ENCODE data around the gene CNTN4.

The CNTN4 gene

DNA sequence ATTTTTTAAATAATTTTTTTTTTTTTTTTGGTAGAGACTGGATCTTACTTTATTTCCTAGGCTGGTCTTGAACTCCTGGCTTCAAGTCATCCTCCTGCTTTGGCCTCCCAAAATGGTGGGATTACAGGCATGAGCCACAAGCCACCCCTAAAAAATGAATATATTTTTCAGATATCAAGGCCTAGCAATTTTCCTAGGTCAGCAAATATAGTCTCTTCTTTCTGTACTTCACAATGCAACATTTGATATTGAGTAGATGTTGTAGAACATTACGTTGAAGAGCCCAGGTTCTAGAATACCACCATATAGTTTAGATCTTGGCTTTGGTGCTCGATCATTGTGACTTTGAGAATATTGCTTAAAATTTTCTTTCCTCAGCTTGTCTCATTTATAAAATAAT lies 437.9 kb downstream of the CNTN4 start:
- Histone ChIP-seq H3K27ac (no peak overlapping the region), H3K4me1 (ENCODE audit: low read depth, poor library complexity, severe bottlenecking) (no peaks in the 10 kb centered on the region), H3K4me2 (no peak overlapping the region), H3K9ac (no peak overlapping the region), H3K36me3 (ENCODE audit: insufficient read depth) (no peaks in the 10 kb centered on the region), H2AFZ (ENCODE audit: low read depth) (no peak overlapping the region), H3K79me2 (ENCODE audit: insufficient read depth, low read depth) (no peaks in the 10 kb centered on the region), H3K4me3 (IDR thresholded peaks at IDR 0.05; ENCODE audit: insufficient read depth, low read depth, low read length) (no peak overlapping the region), H3K27me3 (ENCODE audit: insufficient read depth, low read depth) (no peaks in the 10 kb centered on the region), H4K20me1 (ENCODE audit: insufficient read depth) (no peaks in the 10 kb centered on the region)
- TF ChIP-seq, protein P1, sequence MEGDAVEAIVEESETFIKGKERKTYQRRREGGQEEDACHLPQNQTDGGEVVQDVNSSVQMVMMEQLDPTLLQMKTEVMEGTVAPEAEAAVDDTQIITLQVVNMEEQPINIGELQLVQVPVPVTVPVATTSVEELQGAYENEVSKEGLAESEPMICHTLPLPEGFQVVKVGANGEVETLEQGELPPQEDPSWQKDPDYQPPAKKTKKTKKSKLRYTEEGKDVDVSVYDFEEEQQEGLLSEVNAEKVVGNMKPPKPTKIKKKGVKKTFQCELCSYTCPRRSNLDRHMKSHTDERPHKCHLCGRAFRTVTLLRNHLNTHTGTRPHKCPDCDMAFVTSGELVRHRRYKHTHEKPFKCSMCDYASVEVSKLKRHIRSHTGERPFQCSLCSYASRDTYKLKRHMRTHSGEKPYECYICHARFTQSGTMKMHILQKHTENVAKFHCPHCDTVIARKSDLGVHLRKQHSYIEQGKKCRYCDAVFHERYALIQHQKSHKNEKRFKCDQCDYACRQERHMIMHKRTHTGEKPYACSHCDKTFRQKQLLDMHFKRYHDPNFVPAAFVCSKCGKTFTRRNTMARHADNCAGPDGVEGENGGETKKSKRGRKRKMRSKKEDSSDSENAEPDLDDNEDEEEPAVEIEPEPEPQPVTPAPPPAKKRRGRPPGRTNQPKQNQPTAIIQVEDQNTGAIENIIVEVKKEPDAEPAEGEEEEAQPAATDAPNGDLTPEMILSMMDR (conservative IDR thresholded peaks at IDR 0.05; ENCODE audit: low read depth, low read length), result no peak

DNA sequence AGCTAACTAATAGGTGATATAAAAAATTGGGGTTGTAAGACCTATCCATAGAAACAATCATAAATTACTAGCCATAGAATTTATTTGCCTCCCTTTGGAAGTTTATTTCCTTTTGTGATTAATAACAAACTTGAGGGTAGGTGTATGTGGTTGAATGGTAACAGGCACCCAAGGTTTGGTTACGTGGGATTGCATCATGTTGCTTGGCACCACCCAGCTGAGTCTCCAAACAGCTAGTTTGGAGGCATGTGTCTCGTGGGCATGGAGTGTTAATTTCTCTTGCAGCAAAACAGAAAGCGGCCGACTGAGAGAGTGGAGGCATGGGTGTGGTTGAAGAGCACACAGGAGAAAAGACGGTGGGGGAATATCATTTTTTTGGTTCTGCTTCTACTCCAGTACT lies 441.4 kb downstream of the CNTN4 start:
- H3K4me2 ChIP-seq, result no peak overlapping the region

DNA sequence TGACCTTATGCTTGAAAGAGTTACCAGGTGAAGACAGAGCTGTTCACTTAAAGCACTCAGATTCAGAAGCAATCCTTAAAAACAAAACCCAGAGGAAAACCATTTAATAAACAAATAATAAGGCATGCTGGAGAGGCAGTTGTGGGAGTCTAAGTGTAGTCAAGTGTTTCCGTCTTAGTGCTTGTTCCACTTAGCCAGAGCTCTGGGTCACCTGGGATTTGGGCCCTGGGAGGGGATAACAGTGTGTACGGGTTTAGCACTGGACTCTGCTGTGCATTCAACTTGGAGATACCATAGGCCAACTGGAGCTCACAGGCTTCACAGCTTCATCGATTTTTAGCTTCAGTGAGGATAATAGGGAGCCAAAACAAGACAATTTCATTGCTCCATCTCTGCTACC lies 444.6 kb downstream of the CNTN4 start:
- Histone ChIP-seq H3K36me3 (ENCODE audit: insufficient read depth) (no peaks in the 10 kb centered on the region), H3K9ac (no peak overlapping the region), H4K20me1 (ENCODE audit: insufficient read depth) (no peaks in the 10 kb centered on the region), H3K79me2 (ENCODE audit: insufficient read depth, low read depth) (no peaks in the 10 kb centered on the region), H2AFZ (ENCODE audit: low read depth) (no peak overlapping the region), H3K27me3 (ENCODE audit: insufficient read depth, low read depth) (no peaks in the 10 kb centered on the region), H3K4me2 (no peak overlapping the region), H3K27ac (no peak overlapping the region), H3K4me3 (IDR thresholded peaks at IDR 0.05; ENCODE audit: insufficient read depth, low read depth, low read length) (no peak overlapping the region), H3K4me1 (ENCODE audit: low read depth, poor library complexity, severe bottlenecking) (no peaks in the 10 kb centered on the region)
- TF ChIP-seq, protein P1 (conservative IDR thresholded peaks at IDR 0.05; ENCODE audit: low read depth, low read length), result no peak

More for the DNA sequence above, 441.4 kb downstream of the CNTN4 start:
- Histone ChIP-seq H4K20me1 (ENCODE audit: insufficient read depth) (no peaks in the 10 kb centered on the region), H3K9ac (no peak overlapping the region), H3K4me3 (IDR thresholded peaks at IDR 0.05; ENCODE audit: insufficient read depth, low read depth, low read length) (no peak overlapping the region), H3K4me1 (ENCODE audit: low read depth, poor library complexity, severe bottlenecking) (no peaks in the 10 kb centered on the region), H3K79me2 (ENCODE audit: insufficient read depth, low read depth) (no peaks in the 10 kb centered on the region), H3K27ac (no peak overlapping the region), H3K27me3 (ENCODE audit: insufficient read depth, low read depth) (no peaks in the 10 kb centered on the region), H3K36me3 (ENCODE audit: insufficient read depth) (no peaks in the 10 kb centered on the region), H2AFZ (ENCODE audit: low read depth) (no peak overlapping the region)
- TF ChIP-seq, protein P1 (conservative IDR thresholded peaks at IDR 0.05; ENCODE audit: low read depth, low read length), result no peak

DNA sequence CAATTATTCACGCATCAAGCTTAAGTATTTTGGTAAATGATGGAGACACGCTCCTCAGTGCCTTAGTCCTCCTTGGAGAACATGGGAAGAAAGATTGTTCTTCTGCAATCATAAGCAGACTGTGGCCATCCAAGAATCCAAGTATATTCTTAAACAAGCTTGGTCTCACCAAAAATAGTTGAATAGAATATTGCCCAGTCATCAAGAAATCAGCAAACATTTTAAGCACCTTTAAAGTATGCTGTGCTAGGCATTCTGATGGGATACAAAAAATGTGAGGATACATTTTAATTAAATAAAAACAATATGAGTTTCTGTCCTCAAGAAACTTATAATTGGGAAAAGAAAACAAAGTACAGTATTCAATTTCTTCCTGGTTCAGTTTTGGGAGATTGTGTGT lies 445.5 kb downstream of the CNTN4 start:
- no peak overlapping the region for H2AFZ ChIP-seq (ENCODE audit: low read depth)
- H3K4me2 ChIP-seq, result no peak overlapping the region
- H3K27ac ChIP-seq, result no peak overlapping the region
- no peaks in the 10 kb centered on the region for H4K20me1 ChIP-seq (ENCODE audit: insufficient read depth)
- TF ChIP-seq, protein P1 (conservative IDR thresholded peaks at IDR 0.05; ENCODE audit: low read depth, low read length), result no peak
- H3K4me1 ChIP-seq (ENCODE audit: low read depth, poor library complexity, severe bottlenecking), result no peaks in the 10 kb centered on the region
- no peaks in the 10 kb centered on the region for H3K79me2 ChIP-seq (ENCODE audit: insufficient read depth, low read depth)
- no peak overlapping the region for H3K9ac ChIP-seq
- H3K27me3 ChIP-seq (ENCODE audit: insufficient read depth, low read depth), result no peaks in the 10 kb centered on the region
- no peak overlapping the region for H3K4me3 ChIP-seq (IDR thresholded peaks at IDR 0.05; ENCODE audit: insufficient read depth, low read depth, low read length)
- H3K36me3 ChIP-seq (ENCODE audit: insufficient read depth), result no peaks in the 10 kb centered on the region

All from KMS-11 (cell line).